Femur (tissue), 1 donor: ENCODE results near the gene POMGNT2.

Experiments used
- DNase-seq: peaks from one replicate; pipeline ENCODE4 v3.0.0-alpha.2; 2017

The POMGNT2 gene

DNA sequence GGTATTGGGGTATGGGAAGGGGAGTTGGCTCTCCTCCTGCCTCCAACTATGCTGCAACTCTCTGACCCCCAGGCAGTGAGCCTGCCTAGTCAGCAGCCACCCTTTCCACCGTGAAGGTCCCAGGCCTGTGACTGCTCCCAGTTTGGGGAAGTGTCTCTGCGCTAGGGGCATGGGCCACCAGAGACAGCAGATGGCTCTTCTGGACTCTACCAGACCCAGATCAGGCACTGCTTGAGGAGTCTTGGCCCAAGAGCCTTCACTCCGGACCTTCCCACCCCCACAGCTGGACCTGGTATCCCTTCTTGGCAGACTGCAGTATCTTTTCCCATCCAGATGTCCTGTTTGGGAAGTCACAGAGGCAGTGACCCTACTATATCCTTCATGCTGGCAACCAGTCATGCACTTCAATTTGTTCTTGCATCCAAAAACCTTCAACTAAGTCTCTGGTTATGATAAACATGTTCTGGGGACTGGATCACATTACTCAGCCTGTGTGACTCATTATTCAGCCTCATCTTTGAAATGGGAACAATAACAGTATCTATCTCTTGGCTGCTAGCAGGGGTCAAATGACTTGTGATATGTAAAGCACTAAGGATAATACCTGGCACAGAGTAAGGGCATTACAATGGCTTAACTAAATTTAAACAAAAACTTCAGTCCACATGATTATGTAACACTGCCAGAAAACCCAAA, 62.7 kb downstream of the POMGNT2 start:
- DNase-seq, result no peak

DNA sequence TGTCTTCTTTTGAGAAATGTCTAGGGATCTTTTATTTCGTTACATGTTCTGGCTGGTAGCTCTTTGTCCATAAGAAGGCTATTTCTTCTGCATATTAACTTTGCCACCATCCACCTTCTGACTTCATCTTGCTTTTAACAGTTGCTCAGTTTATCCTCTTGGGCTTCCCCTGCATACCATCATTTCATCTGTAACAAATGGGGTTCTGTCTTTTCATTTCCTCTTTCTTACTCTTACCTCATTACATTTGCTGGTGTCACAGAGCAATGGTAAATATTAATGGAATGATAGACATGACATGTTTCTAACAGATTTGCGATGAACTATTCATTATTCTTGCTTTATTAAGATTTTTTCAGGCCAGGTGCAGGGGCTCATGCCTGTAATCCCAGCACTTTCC, 64.4 kb downstream of the POMGNT2 start:
- DNase-seq, result no peak

DNA sequence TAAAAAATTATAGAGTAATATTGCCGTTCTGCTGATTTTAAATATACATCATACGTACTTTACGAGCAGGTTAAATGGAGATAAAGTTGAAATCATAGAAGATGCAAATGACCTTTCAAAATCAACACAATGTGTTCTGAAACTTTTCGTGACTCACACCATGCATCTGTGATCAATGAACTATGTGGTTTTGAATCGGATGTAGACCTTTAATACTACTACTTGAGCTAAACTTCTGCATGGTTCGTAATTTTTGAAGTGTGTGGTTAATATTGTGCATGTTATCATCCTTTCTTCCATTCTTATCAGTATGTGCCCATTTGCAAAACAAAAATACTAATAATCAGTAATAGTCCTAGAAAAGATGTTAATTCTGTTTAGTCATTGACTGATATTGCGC, 67.9 kb downstream of the POMGNT2 start:
- no peak for DNase-seq

DNA sequence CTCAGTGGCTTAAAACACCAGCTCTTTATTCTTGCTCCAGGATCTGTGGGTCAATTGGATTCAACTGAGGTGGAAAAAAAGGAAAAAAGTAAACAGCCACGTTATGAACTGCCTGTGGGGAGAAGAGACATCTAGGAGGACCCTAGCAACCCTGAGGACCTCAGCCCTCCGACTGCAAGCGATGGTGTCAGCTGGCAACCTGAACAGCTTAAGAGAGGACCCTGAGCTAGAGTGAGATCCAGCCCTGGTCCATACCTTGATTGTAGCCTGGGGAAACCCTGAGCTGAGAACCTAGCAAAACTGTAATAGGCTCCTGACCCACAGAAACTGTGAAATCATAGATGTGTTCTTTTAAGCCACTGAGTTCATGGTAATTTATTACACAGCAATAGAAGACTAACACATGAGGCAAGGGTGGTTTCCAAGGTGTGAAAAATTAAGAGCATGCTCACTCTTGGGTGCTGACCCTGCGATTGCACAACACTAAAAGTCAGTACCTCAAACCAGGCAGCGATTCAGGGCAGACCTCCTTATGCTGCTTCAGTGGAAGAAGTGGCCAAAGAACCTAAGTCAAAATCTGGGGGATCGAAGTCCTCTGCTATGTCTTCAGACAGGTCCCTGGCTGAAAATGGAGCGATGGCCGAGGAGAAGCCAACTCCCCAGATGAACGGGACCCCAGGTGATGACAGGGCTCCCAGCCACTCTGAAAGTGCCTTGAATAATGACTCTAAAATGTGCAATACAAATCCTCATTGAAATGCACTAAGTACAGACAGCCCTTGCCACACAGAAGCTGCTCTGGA, 69.1 kb downstream of the POMGNT2 start:
- DNase-seq, result no peak

DNA sequence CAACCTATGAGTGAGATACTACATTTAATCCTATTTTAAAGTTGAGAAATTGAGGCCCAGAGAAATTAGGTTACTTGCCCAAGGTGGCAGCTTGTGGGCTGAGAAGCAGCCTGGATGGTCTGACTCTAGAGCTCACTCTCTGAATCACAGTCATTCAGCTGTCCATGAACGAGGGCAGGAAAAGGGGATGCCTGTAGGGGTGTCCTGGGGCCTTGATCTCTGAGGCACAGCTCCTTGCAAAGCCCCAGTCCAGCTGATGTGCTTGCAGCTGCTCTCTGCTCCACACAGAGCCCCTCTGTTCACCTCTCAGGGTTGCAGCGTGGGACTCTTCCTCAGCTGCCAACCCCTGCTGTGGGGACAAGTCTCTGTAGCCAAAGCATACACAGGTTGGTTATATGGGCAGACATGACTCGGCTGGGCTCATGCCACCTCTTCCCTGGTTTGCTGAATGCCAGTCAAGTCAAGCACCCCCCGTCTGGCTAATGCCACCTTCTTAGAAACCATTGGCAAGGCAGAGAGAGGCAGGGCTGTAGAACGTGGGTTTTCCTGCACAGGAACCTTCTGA, 70.0 kb downstream of the POMGNT2 start:
- peak; percentile 61 for DNase-seq

DNA sequence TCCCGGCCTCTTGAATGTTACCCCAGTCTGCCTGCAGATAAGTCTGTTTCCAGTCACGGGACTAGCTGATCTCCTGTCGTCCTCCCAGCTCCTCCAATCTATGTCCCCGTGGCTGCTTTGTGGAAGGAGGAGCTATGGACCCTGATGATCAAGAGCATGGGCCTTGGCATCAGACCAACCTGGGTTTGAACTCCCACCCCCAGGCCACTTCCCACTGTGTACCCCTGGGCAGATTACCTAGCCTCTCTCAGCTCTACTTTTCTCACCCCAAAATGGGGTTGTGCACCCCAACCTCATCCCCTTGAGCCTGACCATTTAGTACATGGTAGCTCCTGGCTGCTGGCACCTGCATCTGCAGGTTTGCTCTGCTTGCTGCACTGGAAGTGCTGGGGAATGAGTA, 71.0 kb downstream of the POMGNT2 start:
- DNase-seq, result no peak

DNA sequence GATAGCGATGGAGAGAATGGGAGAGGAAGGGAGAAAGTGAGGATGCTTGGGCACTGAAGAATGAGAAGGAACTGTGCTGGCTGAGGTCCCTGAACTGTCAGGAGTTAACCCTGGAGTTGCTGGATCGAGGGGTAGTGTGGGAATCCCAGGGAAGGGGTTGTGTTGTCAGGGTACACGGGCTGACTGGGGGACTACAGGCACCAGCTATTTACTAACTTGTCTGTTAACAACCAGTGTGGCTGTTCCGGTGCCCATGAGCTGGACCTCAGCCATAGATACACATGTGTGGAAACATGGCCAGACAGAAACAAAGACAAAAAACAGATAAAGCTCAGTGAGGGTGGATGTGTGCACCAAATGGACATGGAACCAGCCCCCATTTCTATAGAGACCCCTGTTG, 71.7 kb downstream of the POMGNT2 start:
- DNase-seq, result no peak

DNA sequence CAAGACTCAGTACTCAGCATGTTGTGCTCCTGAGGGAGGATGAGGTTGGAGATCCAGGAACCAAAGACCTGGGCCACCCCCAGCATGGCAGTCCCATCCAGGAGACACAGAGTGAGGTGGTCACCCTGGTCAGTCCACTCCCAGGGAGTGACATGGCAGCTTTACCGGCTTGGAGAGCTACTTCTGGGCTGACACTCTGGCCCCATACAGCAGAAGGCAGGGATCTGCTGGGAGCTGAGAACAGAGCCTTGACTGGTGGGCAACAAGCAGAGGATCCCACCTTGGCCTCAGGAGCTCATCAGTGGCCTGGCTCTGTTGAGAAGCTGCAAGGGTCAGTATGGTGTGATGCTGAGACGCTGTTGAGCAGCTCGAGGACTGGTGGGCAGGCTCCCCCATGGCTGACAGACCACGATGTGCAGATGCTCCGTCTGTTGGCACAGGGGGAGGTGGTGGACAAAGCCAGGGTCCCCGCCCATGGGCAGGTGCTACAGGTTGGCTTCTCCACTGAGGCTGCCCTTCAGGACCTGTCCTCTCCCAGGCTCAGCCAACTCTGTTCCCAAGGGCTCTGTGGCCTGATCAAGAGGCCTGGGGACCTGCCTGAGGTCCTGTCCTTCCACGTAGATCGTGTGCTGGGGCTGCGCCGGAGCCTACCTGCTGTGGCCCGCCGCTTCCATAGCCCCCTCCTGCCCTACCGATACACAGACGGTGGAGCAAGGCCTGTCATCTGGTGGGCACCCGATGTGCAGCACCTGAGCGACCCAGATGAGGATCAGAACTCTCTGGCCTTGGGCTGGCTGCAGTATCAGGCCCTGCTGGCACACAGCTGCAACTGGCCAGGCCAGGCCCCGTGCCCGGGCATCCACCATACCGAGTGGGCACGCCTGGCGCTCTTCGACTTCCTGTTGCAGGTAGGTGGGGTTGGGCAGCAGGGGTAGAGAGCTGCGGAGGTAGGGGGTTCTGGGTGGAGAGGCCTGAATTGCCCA, 72.9 kb downstream of the POMGNT2 start:
- no peak for DNase-seq

DNA sequence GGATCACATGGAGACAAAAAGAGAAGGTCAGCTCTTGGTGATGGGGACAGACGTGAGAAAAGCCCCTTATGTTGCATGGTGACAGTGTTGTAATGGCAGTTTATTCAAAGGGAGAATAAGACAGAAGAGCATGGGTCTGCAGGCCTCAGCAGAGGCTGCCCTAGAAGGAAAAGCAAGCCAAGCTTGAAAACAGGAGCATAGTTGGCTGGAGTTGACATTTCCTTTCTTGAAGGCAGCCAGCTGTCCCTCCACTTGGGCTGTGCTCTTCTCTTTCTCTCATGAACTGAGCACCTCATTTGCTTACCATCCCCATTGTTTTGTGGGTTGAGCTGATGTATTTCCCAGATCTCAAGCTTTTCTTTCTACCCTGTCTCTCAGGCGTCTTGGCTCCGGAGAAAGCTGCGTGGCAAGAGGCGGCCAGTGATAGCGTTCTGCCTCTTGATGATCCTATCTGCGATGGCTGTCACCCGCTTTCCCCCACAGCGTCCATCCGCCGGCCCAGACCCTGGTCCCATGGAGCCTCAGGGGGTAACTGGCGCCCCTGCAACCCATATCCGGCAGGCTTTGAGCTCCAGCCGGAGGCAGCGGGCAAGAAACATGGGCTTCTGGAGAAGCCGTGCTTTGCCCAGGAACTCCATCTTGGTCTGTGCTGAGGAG, 73.9 kb downstream of the POMGNT2 start:
- no peak for DNase-seq

DNA sequence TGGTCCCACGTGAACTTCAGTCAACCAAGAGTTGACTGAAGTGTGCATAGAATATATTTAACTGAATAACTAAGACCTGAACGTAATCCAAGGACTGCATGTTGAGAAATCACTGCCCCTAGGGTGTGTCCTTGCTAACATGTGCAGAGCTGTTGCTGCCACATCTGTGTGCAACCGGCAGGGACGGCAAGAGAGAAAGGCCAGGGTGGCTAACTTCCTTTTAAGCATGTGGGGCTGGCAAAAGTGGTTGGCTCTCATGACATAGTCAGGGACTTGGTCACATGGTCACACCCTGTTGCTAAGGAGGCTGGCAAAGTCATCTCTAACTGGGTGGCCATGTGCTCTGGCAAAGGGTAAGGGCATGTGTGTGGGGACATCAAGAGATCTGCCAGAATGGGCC, 74.4 kb downstream of the POMGNT2 start:
- DNase-seq, result no peak

DNA sequence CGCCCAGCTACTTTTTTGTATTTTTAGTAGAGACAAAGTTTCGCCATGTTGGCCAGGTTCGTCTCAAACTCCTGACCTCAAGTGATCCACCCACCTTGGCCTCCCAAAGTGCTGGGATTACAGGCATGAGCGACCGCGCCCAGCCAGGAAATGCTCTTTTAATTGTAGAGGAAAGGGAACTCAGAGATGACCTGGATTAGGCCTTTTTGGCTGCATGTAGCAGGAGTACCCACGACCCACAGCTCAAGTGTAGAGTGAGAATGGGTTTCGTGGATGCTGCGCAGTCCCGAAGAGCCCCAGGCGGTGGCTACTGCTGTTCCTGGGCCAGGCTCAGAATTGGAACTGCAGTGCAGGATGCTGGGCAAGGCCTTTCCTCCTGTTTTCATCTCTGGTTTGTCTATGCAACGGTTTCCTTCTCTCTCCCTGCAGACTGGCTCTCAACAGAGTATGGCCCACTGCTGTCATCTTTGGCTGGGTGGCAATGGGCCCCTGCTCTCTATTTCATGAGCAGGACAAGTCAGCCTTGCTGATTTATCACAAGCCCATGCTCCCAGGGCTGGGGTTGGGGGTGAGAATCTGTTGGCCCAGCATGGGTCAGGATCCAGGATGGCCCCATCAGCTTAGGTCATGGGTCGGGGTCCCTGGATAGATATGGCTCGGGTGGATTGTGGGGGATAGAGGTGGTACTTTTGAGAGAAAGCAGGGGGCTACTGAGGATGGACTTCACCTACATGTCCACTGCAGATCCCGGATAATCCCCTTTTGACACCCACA, 75.5 kb downstream of the POMGNT2 start:
- no peak for DNase-seq
